NCI-H524 treated with DMSO at 0.1 percent for 48 hours (cell line): ENCODE results near the gene MICOS13.

Experiments used
- DNase-seq: peaks from one replicate; lab custom pipeline; 2025; lab: John Stamatoyannopoulos, UW

MICOS13 gene

DNA sequence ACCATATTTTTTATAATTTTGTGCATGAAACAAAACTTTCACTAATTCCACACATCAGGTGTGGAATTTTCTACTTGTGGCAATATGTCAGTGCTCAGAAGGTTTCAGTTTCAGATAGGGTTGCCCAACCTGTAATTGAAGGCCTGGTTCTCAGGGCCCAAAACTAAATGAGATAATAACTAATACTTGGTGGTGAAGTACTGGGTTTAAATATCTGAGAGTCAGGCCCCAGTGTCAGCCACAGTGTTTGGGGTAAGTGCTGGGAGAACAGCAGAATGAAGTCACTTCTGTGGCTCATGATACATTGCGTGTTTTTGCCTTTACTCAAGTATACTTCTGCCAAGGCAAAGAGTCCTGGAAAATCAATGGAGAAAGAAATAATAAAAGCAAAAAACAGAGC is 51.9 kb downstream of the MICOS13 start:
- no peak for DNase-seq
